WTC11 (cell line): ENCODE measurements around the gene CDK11B. TPM values are rescaled to one million over a fixed set of nuclear protein-coding genes. Genes with fewer than 3 reads are reported as not detected.

Source experiments
- ATAC-seq: fragments of 200-7000 bp; cut with Tn5 transposase; 2 replicates; pipeline ENCODE4 v1.10.0; 2021; ENCODE audit warnings: mild to moderate bottlenecking, moderate library complexity
- CTCF ChIA-PET: fragments of 300-600 bp; sonication (Branson Sonifier 250); formaldehyde crosslinking; loops from one replicate; lab custom pipeline; 2021; ENCODE audit warnings: antibody characterized with exemption; lab: Charles Lee
- POLR2A ChIA-PET: fragments of 350-600 bp; sonication (Branson Sonifier 250); formaldehyde crosslinking; loops from one replicate; lab custom pipeline; 2021; ENCODE audit warnings: antibody characterized with exemption; lab: Charles Lee
- DNase-seq: peaks from one replicate; pipeline ENCODE4 v3.0.0; 2021; ENCODE audit warnings: low spot score
- H3K27ac Mint-ChIP-seq: 2 replicates; pipeline ENCODE4 v1.8.0; 2021; ENCODE audit warnings: mixed read lengths
- H3K27me3 Mint-ChIP-seq: 2 replicates; pipeline ENCODE4 v1.8.0; 2021; ENCODE audit warnings: low read depth, mild to moderate bottlenecking, moderate library complexity, mixed read lengths
- H3K36me3 Mint-ChIP-seq: 2 replicates; pipeline ENCODE4 v1.8.0; 2021; ENCODE audit warnings: mixed read lengths
- H3K4me1 Mint-ChIP-seq: 2 replicates; pipeline ENCODE4 v1.8.0; 2022; ENCODE audit warnings: mixed read lengths
- H3K4me3 Mint-ChIP-seq: 2 replicates; pipeline ENCODE4 v1.8.0; 2021; ENCODE audit warnings: mild to moderate bottlenecking, moderate library complexity, mixed read lengths
- H3K9me3 Mint-ChIP-seq: 2 replicates; pipeline ENCODE4 v1.8.0; 2021; ENCODE audit warnings: mixed read lengths
- ATF1 ChIP-seq: sonication (generic); formaldehyde crosslinking; IDR thresholded peaks from 2 replicates; pipeline ENCODE4 v1.8.1; 2023; ENCODE audit warnings: mild to moderate bottlenecking, moderate library complexity, missing genetic modification reagents
- ATF3 ChIP-seq: sonication (generic); formaldehyde crosslinking; conservative IDR thresholded peaks from 2 replicates; pipeline ENCODE4 v1.8.1; 2022; ENCODE audit warnings: mild to moderate bottlenecking, missing genetic modification reagents
- CREM ChIP-seq: sonication (generic); formaldehyde crosslinking; IDR thresholded peaks from 2 replicates; pipeline ENCODE4 v1.8.1; 2022; ENCODE audit warnings: mild to moderate bottlenecking, missing genetic modification reagents, moderate library complexity
- E2F5 ChIP-seq: sonication (generic); formaldehyde crosslinking; IDR thresholded peaks from 2 replicates; pipeline ENCODE4 v1.8.1; 2022; ENCODE audit warnings: mild to moderate bottlenecking, moderate library complexity, missing genetic modification reagents
- ESRRA ChIP-seq: sonication (generic); formaldehyde crosslinking; IDR thresholded peaks from 2 replicates; pipeline ENCODE4 v1.8.1; 2022; ENCODE audit warnings: mild to moderate bottlenecking, missing genetic modification reagents, borderline replicate concordance
- FOXK1 ChIP-seq: sonication (generic); formaldehyde crosslinking; IDR thresholded peaks from 2 replicates; pipeline ENCODE4 v1.8.0; 2022; ENCODE audit warnings: mild to moderate bottlenecking, moderate library complexity, missing genetic modification reagents
- FOXP1 ChIP-seq: sonication (generic); formaldehyde crosslinking; IDR thresholded peaks from 2 replicates; pipeline ENCODE4 v1.8.0; 2022; ENCODE audit warnings: missing genetic modification reagents, mild to moderate bottlenecking, moderate library complexity, borderline replicate concordance
- JAZF1 ChIP-seq: fragments of 250-450 bp; sonication (Bioruptor Pico); IDR thresholded peaks from 2 replicates; pipeline ENCODE4 v1.9.0; 2021; ENCODE audit warnings: moderate library complexity, mild to moderate bottlenecking, inconsistent platforms
- MAX ChIP-seq: sonication (generic); formaldehyde crosslinking; IDR thresholded peaks from 2 replicates; pipeline ENCODE4 v1.8.0; 2022; ENCODE audit warnings: mild to moderate bottlenecking, missing genetic modification reagents
- NR2C2 ChIP-seq: sonication (generic); formaldehyde crosslinking; IDR thresholded peaks from 2 replicates; pipeline ENCODE4 v1.8.0; 2022; ENCODE audit warnings: mild to moderate bottlenecking, missing genetic modification reagents
- NR3C1 ChIP-seq: sonication (generic); formaldehyde crosslinking; conservative IDR thresholded peaks from 2 replicates; pipeline ENCODE4 v1.8.1; 2023; ENCODE audit warnings: low read depth, mild to moderate bottlenecking, missing genetic modification reagents
- PRDM15 ChIP-seq: sonication (generic); formaldehyde crosslinking; IDR thresholded peaks from 2 replicates; pipeline ENCODE4 v1.8.0; 2022; ENCODE audit warnings: missing genetic modification reagents
- SOX15 ChIP-seq: fragments of 250-450 bp; sonication (Bioruptor Pico); IDR thresholded peaks from 2 replicates; pipeline ENCODE4 v1.9.0; 2021; ENCODE audit warnings: mild to moderate bottlenecking
- ZNF232 ChIP-seq: sonication (generic); formaldehyde crosslinking; IDR thresholded peaks from 2 replicates; pipeline ENCODE4 v1.8.0; 2022; ENCODE audit warnings: mild to moderate bottlenecking, missing genetic modification reagents
- ZNF281 ChIP-seq: sonication (generic); formaldehyde crosslinking; IDR thresholded peaks from 2 replicates; pipeline ENCODE4 v1.8.0; 2023; ENCODE audit warnings: mild to moderate bottlenecking, missing genetic modification reagents
- total RNA-seq: library from RNA; stranded (reverse); gene quantifications from 3 replicates; pipeline ENCODE4 v1.2.3, GENCODE V29; 2021

Gene CDK11B
- total RNA-seq, 1 experiment from 2014 or later, result 41.2 TPM

- Mint-ChIP-seq H3K27ac (no peak overlapping the region), H3K4me1 (peaks cover 10% of the 10 kb centered on the region; the same call in 1 of the 2 replicates), H3K4me3 (no peak overlapping the region), H3K9me3 (no peaks in the 10 kb centered on the region), H3K27me3 (peaks cover 25% of the 10 kb centered on the region), H3K36me3 (no peaks in the 10 kb centered on the region)
- POLR2A ChIA-PET, result no interaction called here
- DNase-seq (no peak), ATAC-seq (no peak)
- TF ChIP-seq SOX15 (CRISPR knock-in tag) (no peak), ESRRA (no peak), ATF3 (no peak), MAX (CRISPR knock-in tag) (no peak), FOXP1 (CRISPR knock-in tag) (no peak), ZNF232 (CRISPR knock-in tag) (no peak), ATF1 (CRISPR knock-in tag) (no peak), NR3C1 (CRISPR knock-in tag) (no peak), ZNF281 (CRISPR knock-in tag) (no peak), CREM (CRISPR knock-in tag) (no peak), NR2C2 (CRISPR knock-in tag) (no peak)
- CTCF ChIA-PET, result no interaction called here
Measured at GRCh38 chr1:1601564-1602303, 57.1 kb downstream of the CDK11B start.

GRCh38 chr1:1600861-1601563, 57.8 kb downstream of the CDK11B start:
- no peak overlapping the region for H3K27ac Mint-ChIP-seq
- TF ChIP-seq FOXK1 (CRISPR knock-in tag) (no peak), PRDM15 (CRISPR knock-in tag) (no peak), E2F5 (CRISPR knock-in tag) (no peak), JAZF1 (CRISPR knock-in tag) (no peak), CREM (CRISPR knock-in tag) (0 out of 2 replicates have a peak, but pooled peaks have one; percentile 25)
- TF ChIP-seq, all 79 proteins: peak for 1
- no peaks in the 10 kb centered on the region for H3K9me3 Mint-ChIP-seq
- no peak for DNase-seq
- peaks cover 25% of the 10 kb centered on the region for H3K27me3 Mint-ChIP-seq
- ChIA-PET POLR2A (no interaction called here), CTCF (no interaction called here)
- no peaks in the 10 kb centered on the region for H3K36me3 Mint-ChIP-seq
- peak overlapping the region; percentile 72 for H3K4me3 Mint-ChIP-seq
- peaks cover 10% of the 10 kb centered on the region; the same call in 1 of the 2 replicates for H3K4me1 Mint-ChIP-seq
- ATAC-seq, result no peak
